Left renal cortex interstitium (tissue), 4 donors: ENCODE results near the gene RUNX3. TPM values are rescaled to one million over a fixed set of nuclear protein-coding genes. Genes with fewer than 3 reads are reported as not detected.

Experiments used
- DNase-seq, 4 donors: peaks; one replicate each; pipeline ENCODE4 v3.0.0-alpha.2; 2013; ENCODE audit warnings: low read depth in 4 of 4, low spot score in 2 of 4, missing footprints in 1 of 4
- polyA plus RNA-seq, 4 donors: library from polyadenylated mRNA; unstranded; fragments of 120-200 nt; gene quantifications; one replicate each; pipeline ENCODE4 v1.2.1, GENCODE V29; 2013; ENCODE audit not compliant: insufficient read length in 4 of 4

Gene RUNX3
- polyA plus RNA-seq, 4 donors: 0.44 to 0.81 (median 0.57) TPM

GRCh38 chr1:24849672-24850295, 80.3 kb downstream of the RUNX3 start:
- DNase-seq: no peak

Other genes starting within 250 kb of the RUNX3 start
- gene CLIC4, start 184.8 kb downstream of the RUNX3 start, polyA plus RNA-seq: 100 to 1,000 TPM; 156 to 191 (median 179) TPM